ENCODE data around the gene PDE4A.

The PDE4A gene

DNA sequence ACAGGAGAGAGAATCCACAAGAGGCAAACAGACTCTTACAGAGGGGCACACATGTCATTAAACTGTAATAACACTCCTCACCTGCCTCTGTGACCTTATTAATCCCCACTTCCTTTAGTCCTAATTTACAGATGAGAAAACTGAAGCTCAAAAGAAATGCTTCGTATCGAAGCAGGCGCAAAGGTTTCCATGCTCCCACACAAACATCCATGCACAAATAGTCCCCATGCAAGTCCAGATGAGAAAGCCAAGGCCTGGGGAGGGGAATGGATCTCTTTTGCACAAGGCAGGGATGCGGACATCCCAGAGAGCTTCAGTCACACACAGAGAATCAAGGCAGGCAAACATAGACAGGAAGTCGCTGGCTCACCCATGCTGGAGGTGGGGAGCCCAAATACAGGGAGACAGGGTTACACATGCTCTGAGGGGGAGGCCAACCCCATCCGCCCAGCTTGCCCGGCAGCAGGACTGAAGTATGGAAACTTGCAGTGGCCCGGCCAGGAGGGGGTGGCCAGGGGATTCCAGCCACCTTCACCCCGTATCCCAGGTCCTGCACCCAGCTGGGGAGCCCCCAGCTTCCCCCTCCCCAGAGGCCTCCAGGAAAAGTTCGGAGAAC, 96.4 kb downstream of the PDE4A start:
- DNase-seq, result no peak

- no peak for DNase-seq
Measured at GRCh38 chr19:10517361-10517759, 97.0 kb downstream of the PDE4A start, which contains the start of gene S1PR5. S1PR5 (minus strand) TSS chr19:10517447; CDS start chr19:10515011, 2,436 bp downstream.

GRCh38 chr19:10517760-10518443, 97.6 kb downstream of the PDE4A start:
- DNase-seq, result no peak

- no peak for DNase-seq
Measured at GRCh38 chr19:10518444-10519361, 98.4 kb downstream of the PDE4A start.
